HEK293 (cell line): Measurements from ENCODE around the gene MOB2.

Experiments used
- HOXC10 ChIP-seq: sonication (generic); formaldehyde crosslinking; IDR thresholded peaks from 2 replicates; pipeline ENCODE4 v1.8.1; 2023; ENCODE audit warnings: mild to moderate bottlenecking, missing genetic modification reagents
- KLF16 ChIP-seq: fragments of 450-650 bp; formaldehyde crosslinking; IDR thresholded peaks from 2 replicates; pipeline ENCODE4 v1.5.1; 2017; ENCODE audit warnings: missing biosample characterization, missing genetic modification characterization
- ZBTB20 ChIP-seq: fragments of 450-650 bp; formaldehyde crosslinking; IDR thresholded peaks from 2 replicates; pipeline ENCODE4 v1.5.1; 2016; ENCODE audit warnings: missing biosample characterization, missing genetic modification characterization
- ZBTB8A ChIP-seq: fragments of 450-650 bp; formaldehyde crosslinking; IDR thresholded peaks from 2 replicates; pipeline ENCODE4 v1.5.1; 2016; ENCODE audit warnings: missing biosample characterization, missing genetic modification characterization
- ZFP3 ChIP-seq: fragments of 450-650 bp; formaldehyde crosslinking; IDR thresholded peaks from 2 replicates; pipeline ENCODE4 v1.5.1; 2016; ENCODE audit warnings: low read depth, missing biosample characterization, missing genetic modification characterization
- ZNF24 ChIP-seq: fragments of 450-650 bp; formaldehyde crosslinking; IDR thresholded peaks from 2 replicates; pipeline ENCODE4 v1.5.1; 2016; ENCODE audit warnings: missing biosample characterization, missing genetic modification characterization
- ZNF558 ChIP-seq: fragments of 450-650 bp; formaldehyde crosslinking; IDR thresholded peaks from 2 replicates; pipeline ENCODE4 v1.5.1; 2016; ENCODE audit warnings: missing biosample characterization, missing genetic modification characterization
- ZNF777 ChIP-seq: fragments of 450-650 bp; formaldehyde crosslinking; IDR thresholded peaks from 2 replicates; pipeline ENCODE4 v1.5.1; 2017; ENCODE audit warnings: missing biosample characterization, missing genetic modification characterization, borderline replicate concordance
- TF ChIP-seq, protein P1 (sequence below): fragments of 450-650 bp; formaldehyde crosslinking; IDR thresholded peaks from 2 replicates; pipeline ENCODE4 v1.5.1; 2016; ENCODE audit warnings: missing biosample characterization, missing genetic modification characterization

DNA sequence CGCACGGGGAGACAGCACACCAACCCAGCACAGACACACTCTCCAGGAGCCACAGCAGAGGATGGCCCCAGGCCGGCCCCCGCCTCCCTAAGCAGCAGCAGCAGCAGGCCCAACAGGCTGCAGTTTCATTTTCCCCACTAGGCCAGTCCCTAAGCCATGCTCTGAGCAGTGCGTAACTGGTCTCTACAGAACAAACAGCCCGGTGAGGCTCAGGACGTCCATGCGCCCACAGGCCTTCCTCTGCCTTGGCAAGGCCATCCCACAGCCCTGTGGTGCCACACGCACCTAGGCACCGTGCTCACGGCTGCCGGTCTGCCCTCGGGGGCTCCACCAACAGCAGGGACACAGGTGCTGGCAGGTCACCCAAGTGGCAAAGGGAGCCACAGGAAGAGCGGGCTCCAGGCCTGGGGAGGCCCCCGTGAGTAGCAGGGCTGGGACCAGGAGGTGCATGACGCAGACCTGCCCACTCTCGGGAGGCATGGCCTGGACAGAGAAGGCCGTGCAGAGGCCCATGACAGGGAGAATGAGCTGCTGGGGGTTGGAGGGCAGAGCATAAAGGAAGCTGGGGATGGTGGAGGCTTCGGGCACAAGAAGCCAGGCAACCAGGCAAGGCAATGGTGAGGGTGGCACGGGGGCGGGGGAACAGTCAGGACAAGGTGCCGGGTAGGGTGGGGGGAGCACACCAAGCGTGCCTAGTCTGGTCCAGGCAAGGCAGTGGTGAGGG, 1.4 kb upstream of the MOB2 start:
- TF ChIP-seq ZBTB20 (tag by site-specific recombination), result no peak
- TF ChIP-seq, protein P1, sequence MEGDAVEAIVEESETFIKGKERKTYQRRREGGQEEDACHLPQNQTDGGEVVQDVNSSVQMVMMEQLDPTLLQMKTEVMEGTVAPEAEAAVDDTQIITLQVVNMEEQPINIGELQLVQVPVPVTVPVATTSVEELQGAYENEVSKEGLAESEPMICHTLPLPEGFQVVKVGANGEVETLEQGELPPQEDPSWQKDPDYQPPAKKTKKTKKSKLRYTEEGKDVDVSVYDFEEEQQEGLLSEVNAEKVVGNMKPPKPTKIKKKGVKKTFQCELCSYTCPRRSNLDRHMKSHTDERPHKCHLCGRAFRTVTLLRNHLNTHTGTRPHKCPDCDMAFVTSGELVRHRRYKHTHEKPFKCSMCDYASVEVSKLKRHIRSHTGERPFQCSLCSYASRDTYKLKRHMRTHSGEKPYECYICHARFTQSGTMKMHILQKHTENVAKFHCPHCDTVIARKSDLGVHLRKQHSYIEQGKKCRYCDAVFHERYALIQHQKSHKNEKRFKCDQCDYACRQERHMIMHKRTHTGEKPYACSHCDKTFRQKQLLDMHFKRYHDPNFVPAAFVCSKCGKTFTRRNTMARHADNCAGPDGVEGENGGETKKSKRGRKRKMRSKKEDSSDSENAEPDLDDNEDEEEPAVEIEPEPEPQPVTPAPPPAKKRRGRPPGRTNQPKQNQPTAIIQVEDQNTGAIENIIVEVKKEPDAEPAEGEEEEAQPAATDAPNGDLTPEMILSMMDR, result no peak
- TF ChIP-seq ZNF558 (tag by site-specific recombination), result no peak
- TF ChIP-seq KLF16 (tag by site-specific recombination), result no peak
- no peak for TF ChIP-seq ZFP3
- TF ChIP-seq ZNF24 (tag by site-specific recombination), result no peak
- no peak for TF ChIP-seq ZBTB8A (tag by site-specific recombination)
- TF ChIP-seq HOXC10 (CRISPR knock-in tag), result no peak
- no peak for TF ChIP-seq ZNF777 (tag by site-specific recombination)
